K562 (cell line): ENCODE results near the gene CAPN8. TPM values are rescaled to one million over a fixed set of nuclear protein-coding genes. Genes with fewer than 3 reads are reported as not detected.

Experiments
- ADNP ChIP-seq: fragments of 200-800 bp; sonication (Bioruptor generic); IDR thresholded peaks from 2 replicates; pipeline ENCODE4 v1.6.1; 2016; ENCODE audit warnings: missing genetic modification characterization, missing compliant biosample characterization
- ARID2 ChIP-seq: fragments of 450-650 bp; IDR thresholded peaks from 2 replicates; pipeline ENCODE4 v1.6.1; 2017; ENCODE audit warnings: antibody characterized with exemption, mild to moderate bottlenecking
- ETS2 ChIP-seq: IDR thresholded peaks from 2 replicates; pipeline ENCODE4 v1.6.1; 2016; ENCODE audit warnings: borderline replicate concordance, missing genetic modification characterization, mild to moderate bottlenecking, moderate library complexity, missing compliant biosample characterization; ENCODE audit not compliant: poor library complexity, severe bottlenecking
- ETV6 ChIP-seq, 3 experiments: fragments of 150-350 bp in 1 of 3; sonication (generic) in 1 of 3; formaldehyde crosslinking in 1 of 3; IDR thresholded peaks; 2 replicates each; pipeline versions ENCODE4 v1.6.1 to v1.8.0; 2014 to 2022; ENCODE audit warnings: borderline replicate concordance in 2 of 3, low read depth in 2 of 3, antibody characterized with exemption in 1 of 3, low read length in 1 of 3, mild to moderate bottlenecking in 1 of 3, missing genetic modification reagents in 1 of 3
- GATA2 ChIP-seq: sonication (generic); formaldehyde crosslinking; IDR thresholded peaks from 2 replicates; pipeline ENCODE4 v1.4.0; 2020; ENCODE audit warnings: mild to moderate bottlenecking, missing genetic modification reagents
- HCFC1 ChIP-seq: IDR thresholded peaks from 2 replicates; pipeline ENCODE4 v1.6.1; 2012; ENCODE audit warnings: low read depth, low read length, improper control_type of control experiment
- HLTF ChIP-seq: fragments of 450-650 bp; IDR thresholded peaks from 2 replicates; pipeline ENCODE4 v1.6.1; 2016
- HMGXB4 ChIP-seq: sonication (generic); formaldehyde crosslinking; IDR thresholded peaks from 2 replicates; pipeline ENCODE4 v1.8.1; 2023; ENCODE audit warnings: mild to moderate bottlenecking, missing genetic modification reagents
- HNRNPH1 ChIP-seq: fragments of 200-400 bp; formaldehyde crosslinking; optimal IDR thresholded peaks from 2 replicates; pipeline ENCODE3; 2017; ENCODE audit warnings: low read depth, mild to moderate bottlenecking, low read length, moderate library complexity
- JUN ChIP-seq, 2 experiments: sonication (generic) in 1 of 2; formaldehyde crosslinking in 1 of 2; IDR thresholded peaks; 2 replicates each; pipeline versions ENCODE4 v1.6.1 to v1.8.0; 2012 to 2022; ENCODE audit warnings: borderline replicate concordance in 2 of 2, mild to moderate bottlenecking in 2 of 2, improper control_type of control experiment in 1 of 2, low read depth in 1 of 2, low read length in 1 of 2, missing genetic modification reagents in 1 of 2
- KAT7 ChIP-seq: sonication (generic); formaldehyde crosslinking; IDR thresholded peaks from 2 replicates; pipeline ENCODE4 v1.8.0; 2022; ENCODE audit warnings: missing genetic modification reagents, mild to moderate bottlenecking, borderline replicate concordance
- KDM1A ChIP-seq, 2 experiments: fragments of 450-650 bp; IDR thresholded peaks; 2 replicates each; pipeline ENCODE4 v1.6.1; 2016; ENCODE audit warnings: mild to moderate bottlenecking in 2 of 2
- L3MBTL2 ChIP-seq: fragments of 450-650 bp; IDR thresholded peaks from 2 replicates; pipeline ENCODE4 v1.6.1; 2016; ENCODE audit warnings: mild to moderate bottlenecking, moderate library complexity
- MCM2 ChIP-seq: fragments of 450-650 bp; IDR thresholded peaks from 2 replicates; pipeline ENCODE4 v1.6.1; 2017; ENCODE audit warnings: low read depth, mild to moderate bottlenecking
- MEF2D ChIP-seq: conservative IDR thresholded peaks from 2 replicates; pipeline ENCODE4 v1.6.1; 2016; ENCODE audit warnings: low read depth, missing genetic modification characterization, missing compliant biosample characterization
- MXD1 ChIP-seq: fragments of 250-450 bp; sonication (Bioruptor Pico); IDR thresholded peaks from 2 replicates; pipeline ENCODE4 v1.8.0; 2021; ENCODE audit warnings: borderline replicate concordance, mild to moderate bottlenecking, moderate library complexity; ENCODE audit not compliant: poor library complexity, severe bottlenecking
- MYNN ChIP-seq, 2 experiments: sonication (generic); formaldehyde crosslinking in 1 of 2; IDR thresholded peaks; 2 replicates each; pipeline versions ENCODE4 v1.5.0 to v1.6.1; 2016 to 2020; ENCODE audit warnings: antibody characterized with exemption in 1 of 2, missing genetic modification reagents in 1 of 2
- NELFE ChIP-seq: IDR thresholded peaks from 2 replicates; pipeline ENCODE4 v1.6.1; 2011; ENCODE audit warnings: mild to moderate bottlenecking; ENCODE audit not compliant: insufficient read depth, insufficient read length
- NR2C2 ChIP-seq, 2 experiments: fragments of 200-800 bp in 1 of 2; sonication (Bioruptor generic) in 1 of 2; sonication (generic) in 1 of 2; formaldehyde crosslinking in 1 of 2; IDR thresholded peaks; 2 replicates each; pipeline versions ENCODE4 v1.6.1 to v1.8.0; 2016 to 2022; ENCODE audit warnings: mild to moderate bottlenecking in 1 of 2, missing compliant biosample characterization in 1 of 2, missing genetic modification characterization in 1 of 2, missing genetic modification reagents in 1 of 2
- PHF8 ChIP-seq: fragments of 200-600 bp; sonication (generic); IDR thresholded peaks from 2 replicates; pipeline ENCODE4 v1.6.1; 2012; ENCODE audit warnings: mixed run types, mild to moderate bottlenecking, inconsistent platforms, low read length, moderate library complexity, borderline replicate concordance
- SAP30 ChIP-seq: fragments of 200-600 bp; sonication (generic); IDR thresholded peaks from 2 replicates; pipeline ENCODE4 v1.6.1; 2012; ENCODE audit warnings: borderline replicate concordance, low read depth, mild to moderate bottlenecking, moderate library complexity, low read length, control low read depth, inconsistent platforms; ENCODE audit not compliant: insufficient read depth, poor library complexity, severe bottlenecking
- SIRT6 ChIP-seq: IDR thresholded peaks from one replicate; pipeline ENCODE4 v1.6.1; 2012; ENCODE audit warnings: low read depth, mild to moderate bottlenecking, control low read depth, inconsistent platforms, low read length, moderate library complexity
- TBP ChIP-seq: optimal IDR thresholded peaks from 2 replicates; pipeline ENCODE3; 2011; ENCODE audit warnings: low read depth, low read length, improper control_type of control experiment
- WHSC1 ChIP-seq: IDR thresholded peaks from one replicate; pipeline ENCODE4 v1.6.1; 2012; ENCODE audit warnings: low read length, control low read depth, inconsistent platforms
- ZNF212 ChIP-seq: fragments of 450-650 bp; formaldehyde crosslinking; IDR thresholded peaks from 2 replicates; pipeline ENCODE4 v1.4.0; 2020; ENCODE audit warnings: mild to moderate bottlenecking
- polyA plus RNA-seq, 8 experiments: library from polyadenylated mRNA; depleted of rRNA in 4 of 8; stranded (reverse) in 5 of 8; unstranded in 3 of 8; fragments of >200 nt; fragmentation: Nextera tagmentation in 2 of 8; fragmentation: Illumina TruSeq in 1 of 8; extraction: Ambion mirVana in 2 of 8; extraction: Trizol in 1 of 8; gene quantifications; 2 replicates each; pipeline versions ENCODE4 v1.2.1 to v1.2.3, GENCODE V29; 2011 to 2014; ENCODE audit warnings: inconsistent platforms in 1 of 8, missing spikeins in 1 of 8
- total RNA-seq, 7 experiments: library from RNA; depleted of rRNA in 6 of 7; stranded (reverse); fragments of >200 nt in 6 of 7; fragmentation: Illumina TruSeq in 2 of 7; extraction: Trizol in 2 of 7; gene quantifications; 2 replicates each; pipeline versions ENCODE4 v1.2.1 to v1.2.3, GENCODE V29; 2011 to 2021; ENCODE audit warnings: low replicate concordance in 1 of 7

CAPN8 gene
- total and polyA plus RNA-seq, 9 of the 15 experiments (the other 6 are each of a cell fraction or from before 2014, with no cell fraction given): 0.06 TPM; not detected in 8

GRCh38 chr1:223712194-223712849 lies 46.8 kb upstream of the CAPN8 start, which contains the start of gene CAPN2 (continued):
- peak; percentile 95 for TF ChIP-seq PHF8
- TF ChIP-seq MXD1 (CRISPR knock-in tag): no peak
- peak; percentile 14; the same call in 1 of the 2 replicates for TF ChIP-seq HCFC1
- TF ChIP-seq MCM2: no peak
- TF ChIP-seq NR2C2 (CRISPR knock-in tag; IDR thresholded peaks at IDR 0.05): no peak; the same call in 1 of the 2 replicates
- TF ChIP-seq NR2C2 (tag; IDR thresholded peaks at IDR 0.05): peak; percentile 36; the same call in 1 of the 2 replicates
- peak; percentile 83; the same call in 1 of the 2 replicates for TF ChIP-seq ADNP (tag)
- no peak for TF ChIP-seq GATA2 (CRISPR knock-in tag)
- TF ChIP-seq L3MBTL2: peak; percentile 72
- no peak for TF ChIP-seq ARID2
- TF ChIP-seq HLTF: no peak
- TF ChIP-seq ETS2 (tag): peak; percentile 18
- TF ChIP-seq WHSC1: no peak
- peak; percentile 61 for TF ChIP-seq TBP
- no peak for TF ChIP-seq SIRT6
- TF ChIP-seq SAP30: peak; percentile 57
- no peak for TF ChIP-seq HNRNPH1
- peak; percentile 57; the same call in 1 of the 2 replicates for TF ChIP-seq KAT7 (CRISPR knock-in tag)
- peak; percentile 85; the same call in 1 of the 2 replicates for TF ChIP-seq JUN (IDR thresholded peaks at IDR 0.05; ENCODE audit: borderline replicate concordance, low read depth, low read length)
- no peak; the same call in 1 of the 2 replicates for TF ChIP-seq JUN (CRISPR knock-in tag; IDR thresholded peaks at IDR 0.05; ENCODE audit: borderline replicate concordance)
- no peak for TF ChIP-seq NELFE
- no peak for TF ChIP-seq ETV6 (IDR thresholded peaks at IDR 0.05; ENCODE audit: borderline replicate concordance in 1 of 2, low read depth in 2 of 2, low read length in 1 of 2)
- TF ChIP-seq ETV6 (CRISPR knock-in tag; IDR thresholded peaks at IDR 0.05; ENCODE audit: borderline replicate concordance): peak; percentile 75; the same call in 1 of the 2 replicates
- no peak for TF ChIP-seq KDM1A (IDR thresholded peaks at IDR 0.05)
- no peak for TF ChIP-seq MEF2D (tag)
- TF ChIP-seq ZNF212 (CRISPR knock-in tag): 0 out of 2 replicates have a peak, but pooled peaks have one; percentile 41
- TF ChIP-seq MYNN (IDR thresholded peaks at IDR 0.05): no peak
- TF ChIP-seq MYNN (CRISPR knock-in tag; IDR thresholded peaks at IDR 0.05): no peak
- TF ChIP-seq HMGXB4 (CRISPR knock-in tag): peak; percentile 95
